ENCODE data around the gene TCF7L1.
"Not testable (repeated sequence)": the region's sequence is repeated elsewhere in the genome, so short reads cannot be mapped to it uniquely, and the experiment has no call there.

Gene TCF7L1

GRCh38 chr2:85152895-85153294, 19.7 kb downstream of the TCF7L1 start:
- no peak for TF ChIP-seq OSR1 (CRISPR knock-in tag; IDR thresholded peaks at IDR 0.05)
- TF ChIP-seq ARNTL (CRISPR knock-in tag; IDR thresholded peaks at IDR 0.05; ENCODE audit: borderline replicate concordance, low read depth), result no peak
- TF ChIP-seq ZNF70 (CRISPR knock-in tag; IDR thresholded peaks at IDR 0.05), result no peak
- TF ChIP-seq, protein P1, sequence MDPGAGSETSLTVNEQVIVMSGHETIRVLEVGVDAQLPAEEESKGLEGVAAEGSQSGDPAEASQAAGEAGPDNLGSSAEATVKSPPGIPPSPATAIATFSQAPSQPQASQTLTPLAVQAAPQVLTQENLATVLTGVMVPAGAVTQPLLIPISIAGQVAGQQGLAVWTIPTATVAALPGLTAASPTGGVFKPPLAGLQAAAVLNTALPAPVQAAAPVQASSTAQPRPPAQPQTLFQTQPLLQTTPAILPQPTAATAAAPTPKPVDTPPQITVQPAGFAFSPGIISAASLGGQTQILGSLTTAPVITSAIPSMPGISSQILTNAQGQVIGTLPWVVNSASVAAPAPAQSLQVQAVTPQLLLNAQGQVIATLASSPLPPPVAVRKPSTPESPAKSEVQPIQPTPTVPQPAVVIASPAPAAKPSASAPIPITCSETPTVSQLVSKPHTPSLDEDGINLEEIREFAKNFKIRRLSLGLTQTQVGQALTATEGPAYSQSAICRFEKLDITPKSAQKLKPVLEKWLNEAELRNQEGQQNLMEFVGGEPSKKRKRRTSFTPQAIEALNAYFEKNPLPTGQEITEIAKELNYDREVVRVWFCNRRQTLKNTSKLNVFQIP (CRISPR knock-in tag; IDR thresholded peaks at IDR 0.05; ENCODE audit: borderline replicate concordance, low read depth), result no peak
- no peak for TF ChIP-seq ISL1 (CRISPR knock-in tag; IDR thresholded peaks at IDR 0.05)
- no peak for TF ChIP-seq RARB (CRISPR knock-in tag; IDR thresholded peaks at IDR 0.05)
- TF ChIP-seq ESRRG (CRISPR knock-in tag; IDR thresholded peaks at IDR 0.05), result no peak
- TF ChIP-seq TSHZ2 (CRISPR knock-in tag; IDR thresholded peaks at IDR 0.05), result no peak
- TF ChIP-seq TOX (CRISPR knock-in tag; IDR thresholded peaks at IDR 0.05; ENCODE audit: borderline replicate concordance), result no peak
- TF ChIP-seq CSDC2 (CRISPR knock-in tag; IDR thresholded peaks at IDR 0.05), result no peak
- no peak for TF ChIP-seq BACH2 (CRISPR knock-in tag; IDR thresholded peaks at IDR 0.05; ENCODE audit: borderline replicate concordance)
- no peak for TF ChIP-seq CREB5 (CRISPR knock-in tag; IDR thresholded peaks at IDR 0.05; ENCODE audit: low read depth)
- no peak for TF ChIP-seq PPARA (CRISPR knock-in tag; IDR thresholded peaks at IDR 0.05; ENCODE audit: borderline replicate concordance)
- no peak for TF ChIP-seq ZNF565 (CRISPR knock-in tag; conservative IDR thresholded peaks at IDR 0.05; ENCODE audit: low read depth)
- TF ChIP-seq SNAI2 (CRISPR knock-in tag; IDR thresholded peaks at IDR 0.05), result no peak
- TF ChIP-seq ZNF8 (CRISPR knock-in tag; IDR thresholded peaks at IDR 0.05), result no peak
- TF ChIP-seq GLIS3 (CRISPR knock-in tag; IDR thresholded peaks at IDR 0.05), result no peak

GRCh38 chr2:85154048-85154753, 21.0 kb downstream of the TCF7L1 start:
- ATAC-seq, result peak; percentile 52; the same call in 2 of the 3 replicates
- TF ChIP-seq ZFP3 (CRISPR knock-in tag; IDR thresholded peaks at IDR 0.05) (no peak), ISL1 (CRISPR knock-in tag; IDR thresholded peaks at IDR 0.05) (no peak)
- TF ChIP-seq, protein P1 (CRISPR knock-in tag; IDR thresholded peaks at IDR 0.05; ENCODE audit: borderline replicate concordance, low read depth), result no peak

More at GRCh38 chr2:85152895-85153294, 19.7 kb downstream of the TCF7L1 start:
- ATAC-seq, result no peak

- not testable (repeated sequence) for ATAC-seq
These were observed 21.9 kb downstream of the TCF7L1 start for GRCh38 chr2:85155082-85155481.

DNA sequence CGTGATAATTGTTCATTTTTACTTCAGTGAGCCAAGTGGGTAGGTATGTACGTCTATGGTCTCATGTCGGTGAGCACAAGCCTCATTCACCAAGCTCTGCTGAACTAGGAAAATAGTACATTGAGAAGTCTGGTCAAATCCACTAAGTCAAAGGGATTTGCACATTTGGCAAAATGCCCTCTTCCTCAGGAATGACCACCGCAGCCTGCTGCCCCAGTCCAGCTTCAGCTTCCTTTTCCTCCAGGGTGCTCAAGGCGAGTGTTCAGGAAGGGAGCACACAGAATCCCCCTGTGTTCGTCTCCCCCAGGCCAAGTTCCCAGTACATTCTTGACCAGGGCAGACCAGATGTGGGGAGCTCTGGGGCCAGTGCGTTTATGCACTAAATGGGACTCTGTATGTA, 23.0 kb downstream of the TCF7L1 start:
- peak; percentile 32; the same call in 2 of the 3 replicates for ATAC-seq
- TF ChIP-seq ZFP30 (CRISPR knock-in tag; IDR thresholded peaks at IDR 0.05) (no peak), TCF4 (CRISPR knock-in tag; IDR thresholded peaks at IDR 0.05; ENCODE audit: borderline replicate concordance) (no peak), ZFP3 (CRISPR knock-in tag; IDR thresholded peaks at IDR 0.05) (no peak), ARNTL (CRISPR knock-in tag; IDR thresholded peaks at IDR 0.05; ENCODE audit: borderline replicate concordance, low read depth) (no peak), CSDC2 (CRISPR knock-in tag; IDR thresholded peaks at IDR 0.05) (no peak), CREB5 (CRISPR knock-in tag; IDR thresholded peaks at IDR 0.05; ENCODE audit: low read depth) (no peak), PPARA (CRISPR knock-in tag; IDR thresholded peaks at IDR 0.05; ENCODE audit: borderline replicate concordance) (no peak), GLIS3 (CRISPR knock-in tag; IDR thresholded peaks at IDR 0.05) (no peak)
- TF ChIP-seq, protein P2, sequence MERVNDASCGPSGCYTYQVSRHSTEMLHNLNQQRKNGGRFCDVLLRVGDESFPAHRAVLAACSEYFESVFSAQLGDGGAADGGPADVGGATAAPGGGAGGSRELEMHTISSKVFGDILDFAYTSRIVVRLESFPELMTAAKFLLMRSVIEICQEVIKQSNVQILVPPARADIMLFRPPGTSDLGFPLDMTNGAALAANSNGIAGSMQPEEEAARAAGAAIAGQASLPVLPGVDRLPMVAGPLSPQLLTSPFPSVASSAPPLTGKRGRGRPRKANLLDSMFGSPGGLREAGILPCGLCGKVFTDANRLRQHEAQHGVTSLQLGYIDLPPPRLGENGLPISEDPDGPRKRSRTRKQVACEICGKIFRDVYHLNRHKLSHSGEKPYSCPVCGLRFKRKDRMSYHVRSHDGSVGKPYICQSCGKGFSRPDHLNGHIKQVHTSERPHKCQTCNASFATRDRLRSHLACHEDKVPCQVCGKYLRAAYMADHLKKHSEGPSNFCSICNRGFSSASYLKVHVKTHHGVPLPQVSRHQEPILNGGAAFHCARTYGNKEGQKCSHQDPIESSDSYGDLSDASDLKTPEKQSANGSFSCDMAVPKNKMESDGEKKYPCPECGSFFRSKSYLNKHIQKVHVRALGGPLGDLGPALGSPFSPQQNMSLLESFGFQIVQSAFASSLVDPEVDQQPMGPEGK (CRISPR knock-in tag; IDR thresholded peaks at IDR 0.05; ENCODE audit: borderline replicate concordance), result no peak
- TF ChIP-seq, protein P1 (CRISPR knock-in tag; IDR thresholded peaks at IDR 0.05; ENCODE audit: borderline replicate concordance, low read depth), result no peak

Data from SK-N-SH treated with all-trans-retinoic acid at 6 μM for 48 hours (cell line).